WI38 (cell line): ENCODE measurements around the gene CALU.

Experiments
- H3K4me3 ChIP-seq: 2 replicates; pipeline ENCODE4 v1.5.1; 2011; ENCODE audit warnings: low read depth, mild to moderate bottlenecking, control low read depth, low read length
- TF ChIP-seq, protein P1 (sequence below): IDR thresholded peaks from 2 replicates; pipeline ENCODE4 v1.5.1; 2012; ENCODE audit warnings: low read depth, mild to moderate bottlenecking, control low read depth, low read length

The CALU gene

GRCh38 chr7:128794020-128794419 lies 54.9 kb downstream of the CALU start:
- TF ChIP-seq, protein P1, sequence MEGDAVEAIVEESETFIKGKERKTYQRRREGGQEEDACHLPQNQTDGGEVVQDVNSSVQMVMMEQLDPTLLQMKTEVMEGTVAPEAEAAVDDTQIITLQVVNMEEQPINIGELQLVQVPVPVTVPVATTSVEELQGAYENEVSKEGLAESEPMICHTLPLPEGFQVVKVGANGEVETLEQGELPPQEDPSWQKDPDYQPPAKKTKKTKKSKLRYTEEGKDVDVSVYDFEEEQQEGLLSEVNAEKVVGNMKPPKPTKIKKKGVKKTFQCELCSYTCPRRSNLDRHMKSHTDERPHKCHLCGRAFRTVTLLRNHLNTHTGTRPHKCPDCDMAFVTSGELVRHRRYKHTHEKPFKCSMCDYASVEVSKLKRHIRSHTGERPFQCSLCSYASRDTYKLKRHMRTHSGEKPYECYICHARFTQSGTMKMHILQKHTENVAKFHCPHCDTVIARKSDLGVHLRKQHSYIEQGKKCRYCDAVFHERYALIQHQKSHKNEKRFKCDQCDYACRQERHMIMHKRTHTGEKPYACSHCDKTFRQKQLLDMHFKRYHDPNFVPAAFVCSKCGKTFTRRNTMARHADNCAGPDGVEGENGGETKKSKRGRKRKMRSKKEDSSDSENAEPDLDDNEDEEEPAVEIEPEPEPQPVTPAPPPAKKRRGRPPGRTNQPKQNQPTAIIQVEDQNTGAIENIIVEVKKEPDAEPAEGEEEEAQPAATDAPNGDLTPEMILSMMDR, result no peak
- no peak overlapping the region for H3K4me3 ChIP-seq

DNA sequence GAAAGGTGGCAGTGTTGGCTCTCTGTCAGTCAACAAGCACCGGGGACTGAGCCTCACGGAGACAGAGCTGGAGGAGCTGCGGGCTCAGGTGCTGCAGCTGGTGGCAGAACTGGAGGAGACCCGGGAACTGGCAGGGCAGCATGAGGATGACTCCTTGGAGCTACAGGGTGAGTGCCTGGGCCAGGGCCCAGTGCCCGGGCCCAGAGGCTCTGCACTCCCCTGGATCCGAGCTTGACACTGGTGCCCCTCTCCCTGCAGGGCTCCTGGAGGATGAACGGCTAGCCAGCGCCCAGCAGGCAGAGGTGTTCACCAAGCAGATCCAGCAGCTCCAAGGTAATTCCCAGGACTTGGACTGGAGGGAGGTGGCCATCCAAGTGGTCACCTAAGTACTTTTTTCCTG lies 55.3 kb downstream of the CALU start:
- H3K4me3 ChIP-seq, result no peak overlapping the region
- TF ChIP-seq, protein P1, result no peak

GRCh38 chr7:128795129-128795528 lies 56.0 kb downstream of the CALU start:
- H3K4me3 ChIP-seq, result no peak overlapping the region
- TF ChIP-seq, protein P1, result no peak

GRCh38 chr7:128796327-128796726 lies 57.2 kb downstream of the CALU start:
- TF ChIP-seq, protein P1, result no peak
- H3K4me3 ChIP-seq, result no peak overlapping the region

DNA sequence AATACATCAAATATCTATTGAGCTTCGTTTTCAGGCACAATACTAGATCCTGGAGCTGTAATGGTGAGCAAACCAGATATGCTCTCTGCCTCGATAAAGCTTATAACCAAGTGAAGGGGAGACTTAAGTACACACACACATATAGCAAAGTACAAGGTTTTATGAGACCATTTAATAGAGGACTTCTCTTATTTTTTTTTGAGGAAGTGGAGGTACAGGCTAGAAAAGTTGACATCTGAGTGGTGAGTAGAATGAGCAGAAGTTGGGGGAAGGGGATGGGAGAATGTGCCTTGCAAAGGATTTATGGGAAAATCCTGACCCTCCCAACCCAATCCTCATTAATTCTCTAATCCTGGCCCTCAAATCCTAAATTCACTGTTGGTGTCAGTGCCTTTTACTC lies 60.3 kb downstream of the CALU start:
- TF ChIP-seq, protein P1, result no peak
- H3K4me3 ChIP-seq, result no peak overlapping the region

- TF ChIP-seq, protein P1, result no peak
- H3K4me3 ChIP-seq, result no peak overlapping the region
These were observed 61.4 kb downstream of the CALU start for GRCh38 chr7:128800567-128800966.

- TF ChIP-seq, protein P1, result no peak
- no peak overlapping the region for H3K4me3 ChIP-seq
These were observed 61.8 kb downstream of the CALU start for GRCh38 chr7:128801003-128801402.
